ENCODE results near the gene TST.

GRCh38 chr22:37019309-37020191, at the start of gene TST, which contains the start of gene MPST:
- TF ChIP-seq POLR2A (IDR thresholded peaks at IDR 0.05) (peak; percentile 69), CTCF (IDR thresholded peaks at IDR 0.05) (peak in 2 of 4 experiments; percentile 12 to 78), POLR2AphosphoS5 (IDR thresholded peaks at IDR 0.05) (peak; percentile 21)

Data from prostate gland (tissue), 2 donors.